GM19372 (cell line): Measurements from ENCODE around the gene CGNL1.

Experiments
- ATAC-seq: cut with Tn5 transposase; IDR thresholded peaks from one replicate; pipeline ENCODE4 v1.9.1; 2021; ENCODE audit warnings: mild to moderate bottlenecking, low read depth, moderate library complexity; ENCODE audit not compliant: unreplicated experiment

Gene CGNL1

GRCh38 chr15:57446393-57446792 is 70.1 kb downstream of the CGNL1 start:
- ATAC-seq, result no peak

DNA sequence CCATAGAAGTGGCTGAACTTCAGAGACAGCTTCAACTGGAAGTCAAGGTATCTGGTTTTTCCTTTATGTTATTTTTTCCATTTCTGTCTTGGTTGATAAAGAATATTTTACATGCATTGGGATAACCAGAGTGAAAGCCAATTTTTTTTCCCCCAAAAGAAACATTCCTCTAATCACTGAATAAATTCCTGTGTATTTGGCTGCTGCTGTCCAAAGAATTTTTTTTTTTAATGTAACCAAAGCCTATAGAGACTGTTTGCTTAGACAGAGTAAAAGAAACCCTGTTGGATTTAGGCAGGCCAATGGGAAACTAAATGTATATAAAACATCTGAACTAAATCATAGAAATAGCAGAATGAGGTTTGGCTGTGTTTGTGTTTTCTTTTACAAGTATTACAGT is 75.2 kb downstream of the CGNL1 start:
- ATAC-seq, result no peak

DNA sequence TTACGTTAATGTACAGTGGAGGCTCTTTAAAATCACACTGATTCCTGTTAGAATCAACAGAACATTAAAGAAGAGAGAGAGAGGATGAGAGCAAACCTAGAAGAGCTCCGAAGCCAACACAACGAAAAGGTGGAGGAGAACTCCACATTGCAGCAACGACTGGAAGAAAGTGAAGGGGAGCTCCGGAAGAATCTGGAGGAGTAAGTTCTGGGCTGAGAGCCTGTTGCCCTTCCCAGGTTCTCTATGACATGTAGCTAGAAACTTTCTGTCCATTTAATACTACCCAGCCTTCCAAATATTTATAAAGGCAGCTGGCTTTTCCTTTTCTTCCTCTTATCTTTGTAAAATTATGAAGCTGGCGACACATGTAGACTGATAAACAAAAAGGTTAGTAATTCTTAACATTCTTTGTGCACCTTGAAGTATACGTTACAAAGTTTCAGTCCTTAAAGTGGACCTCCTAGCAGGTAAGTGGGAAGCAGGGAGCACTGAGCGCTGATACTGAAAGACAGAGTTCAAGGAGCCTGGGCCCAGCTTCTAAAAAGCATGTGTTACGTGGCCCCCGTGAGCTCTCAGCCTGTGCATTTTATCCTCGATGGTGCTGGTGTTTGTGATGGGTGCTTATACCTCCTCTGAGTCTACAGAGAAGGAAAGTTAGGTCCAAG is 75.9 kb downstream of the CGNL1 start:
- ATAC-seq, result no peak

GRCh38 chr15:57455929-57456328 is 79.6 kb downstream of the CGNL1 start:
- no peak for ATAC-seq

DNA sequence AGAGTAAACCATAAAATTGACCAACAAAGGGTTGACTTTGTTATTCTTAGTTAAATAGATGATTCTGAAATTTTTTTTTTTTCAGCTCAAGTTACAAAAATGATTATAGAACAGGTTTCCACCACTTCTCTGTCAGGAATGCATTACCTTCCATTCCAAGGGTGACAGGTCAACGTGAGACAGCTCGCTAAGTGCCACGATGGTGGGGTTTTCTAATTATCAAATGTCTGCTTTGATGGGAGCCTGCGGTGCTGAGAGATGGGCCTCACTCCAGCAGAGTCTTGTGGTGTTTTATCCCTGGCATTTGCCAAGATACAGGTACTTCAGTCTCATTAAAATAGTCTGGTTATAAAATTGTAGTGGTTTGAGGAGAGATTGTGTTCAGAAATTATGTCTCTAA is 80.3 kb downstream of the CGNL1 start:
- ATAC-seq, result no peak

DNA sequence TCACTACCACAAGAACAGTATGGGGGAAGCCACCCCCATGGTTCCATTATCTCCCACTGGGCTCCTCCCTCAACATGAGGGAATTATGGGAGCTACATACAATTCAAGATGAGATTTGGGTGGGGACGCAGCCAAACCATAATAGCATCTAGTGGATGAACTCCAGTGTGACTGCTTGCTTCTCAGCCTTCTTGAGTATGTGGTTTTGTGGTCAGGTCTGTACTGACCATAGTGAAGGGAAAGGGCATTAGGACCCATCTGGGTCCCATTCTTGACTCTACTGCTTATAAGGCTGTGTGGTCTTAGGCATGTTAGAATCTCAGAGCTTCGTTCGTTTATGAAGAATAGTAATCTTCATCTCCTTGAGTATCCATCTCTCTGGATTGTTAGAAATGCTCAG is 81.4 kb downstream of the CGNL1 start:
- ATAC-seq, result no peak

DNA sequence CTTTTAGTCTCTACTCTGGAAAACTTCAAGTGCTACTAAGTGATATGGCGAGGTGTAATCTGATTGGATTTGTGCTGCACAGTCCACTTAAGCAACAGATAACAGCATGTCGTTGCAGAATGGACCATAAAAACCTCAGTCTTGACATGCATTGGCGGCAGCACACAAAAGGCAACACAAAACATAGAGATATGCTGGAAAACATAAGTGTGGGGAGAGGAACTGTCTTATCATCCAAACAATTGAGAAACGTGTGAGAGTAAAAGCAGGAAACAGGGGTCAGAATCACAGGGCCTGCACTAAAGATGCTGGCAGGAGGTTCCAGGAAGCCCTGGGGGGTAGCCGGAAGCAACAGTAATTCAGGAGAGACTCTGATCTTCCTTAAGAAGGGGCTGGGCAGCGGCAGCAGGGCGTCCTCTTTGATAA is 82.1 kb downstream of the CGNL1 start:
- no peak for ATAC-seq

GRCh38 chr15:57460208-57460816 is 84.0 kb downstream of the CGNL1 start:
- no peak for ATAC-seq

DNA sequence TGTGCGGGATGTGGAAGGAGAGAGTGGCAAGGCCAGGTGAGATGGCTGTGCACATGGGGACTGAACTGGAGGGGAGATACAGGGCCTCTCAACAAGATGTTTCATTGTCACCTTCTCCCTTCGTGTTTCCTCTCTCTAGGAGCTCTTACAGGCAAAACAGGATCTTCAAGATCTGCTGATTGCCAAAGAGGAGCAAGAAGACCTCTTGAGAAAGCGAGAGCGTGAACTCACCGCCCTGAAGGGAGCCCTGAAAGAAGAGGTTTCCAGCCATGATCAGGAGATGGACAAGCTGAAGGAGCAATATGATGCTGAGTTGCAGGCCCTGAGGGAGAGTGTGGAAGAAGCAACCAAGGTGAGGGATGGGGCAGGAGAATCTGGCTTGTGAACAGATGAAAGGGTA is 85.2 kb downstream of the CGNL1 start:
- no peak for ATAC-seq

GRCh38 chr15:57462381-57462780 is 86.1 kb downstream of the CGNL1 start:
- ATAC-seq, result no peak

GRCh38 chr15:57463360-57463759 is 87.1 kb downstream of the CGNL1 start:
- ATAC-seq, result no peak

DNA sequence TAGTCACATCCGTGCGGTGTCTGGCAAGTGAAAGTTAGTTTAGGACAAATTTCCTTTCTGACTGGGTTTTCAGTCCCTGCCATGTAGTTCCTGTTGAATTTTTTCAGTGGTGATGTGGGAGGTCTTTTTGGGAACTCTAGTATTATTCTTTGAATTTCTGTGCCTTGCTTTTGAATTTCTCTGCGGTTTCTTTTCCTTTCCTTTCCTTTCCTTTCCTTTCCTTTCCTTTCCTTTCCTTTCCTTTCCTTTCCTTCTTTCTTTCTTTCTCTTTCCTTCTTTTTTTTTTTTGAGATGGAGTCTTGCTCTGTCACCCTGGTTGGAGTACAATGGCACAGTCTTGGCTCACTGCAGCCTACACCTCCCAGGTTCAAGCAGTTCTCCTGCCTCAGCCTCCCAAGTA is 88.2 kb downstream of the CGNL1 start:
- ATAC-seq, result no peak

- no peak for ATAC-seq
Observed at GRCh38 chr15:57468486-57468885, 92.2 kb downstream of the CGNL1 start.

DNA sequence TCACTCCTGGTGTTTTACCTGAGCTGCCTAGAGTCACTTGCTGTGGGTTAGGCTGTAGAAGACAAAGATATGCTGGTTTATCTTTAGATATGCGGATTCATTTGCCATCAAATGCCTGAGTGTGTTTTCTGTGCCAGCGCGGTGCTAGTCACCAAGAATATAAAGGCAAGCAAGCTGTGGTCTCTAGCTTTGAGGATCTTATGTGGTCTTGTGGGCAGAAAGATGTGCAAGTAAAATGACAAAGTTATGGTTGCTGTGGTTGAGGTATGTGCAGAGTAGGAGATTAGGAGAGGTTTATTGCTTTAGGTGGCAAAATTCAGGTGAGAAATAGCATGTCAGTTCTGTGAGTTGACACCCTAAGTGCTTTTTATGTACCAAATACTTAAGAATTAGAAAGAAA is 94.2 kb downstream of the CGNL1 start:
- no peak for ATAC-seq

GRCh38 chr15:57472861-57473260 is 96.6 kb downstream of the CGNL1 start:
- no peak for ATAC-seq

- no peak for ATAC-seq
Observed at GRCh38 chr15:57476533-57476975, 100.2 kb downstream of the CGNL1 start.

- no peak for ATAC-seq
Observed at GRCh38 chr15:57477736-57478522, 101.6 kb downstream of the CGNL1 start.

DNA sequence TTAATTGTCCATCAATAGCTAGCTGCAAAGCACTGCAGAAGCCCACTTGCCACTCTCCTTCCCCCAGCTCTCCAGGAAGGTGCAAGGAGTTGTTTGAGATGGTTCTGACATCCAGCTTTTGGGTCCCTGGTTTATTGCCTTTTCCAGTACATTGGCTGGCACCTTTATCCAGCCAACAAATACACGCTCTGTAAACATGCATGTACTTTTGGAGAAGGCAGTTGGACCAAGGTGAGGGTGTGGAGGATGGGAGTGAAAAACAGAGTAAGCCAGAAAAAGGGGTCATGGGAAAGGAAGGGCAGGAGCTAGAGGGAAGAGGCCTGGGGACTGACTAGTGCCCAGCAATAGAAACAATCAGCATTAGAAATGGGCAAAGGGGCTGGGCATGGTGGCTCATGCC is 102.7 kb downstream of the CGNL1 start:
- ATAC-seq, result no peak

GRCh38 chr15:57481038-57481705 is 104.9 kb downstream of the CGNL1 start:
- ATAC-seq, result no peak

DNA sequence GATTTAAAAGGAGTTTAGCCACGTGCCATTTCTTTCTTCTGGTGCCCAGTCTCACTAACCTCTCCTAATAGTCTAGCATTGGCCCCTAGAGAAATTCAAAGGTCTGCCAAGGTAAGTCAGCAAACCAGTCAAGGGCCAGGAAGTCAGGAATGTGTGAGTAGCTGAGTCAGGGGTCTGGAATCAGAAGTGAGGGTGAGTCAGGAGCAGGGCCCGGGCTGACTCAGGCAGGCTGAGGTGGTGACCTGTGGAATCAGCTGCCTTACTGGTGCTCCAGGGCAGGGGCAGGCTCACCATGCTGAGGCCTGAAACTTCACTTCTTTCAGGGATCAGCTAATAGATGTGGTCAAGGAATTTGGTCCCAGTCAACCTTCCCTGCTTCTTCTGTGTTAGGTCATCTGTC is 109.6 kb downstream of the CGNL1 start:
- ATAC-seq, result no peak

- ATAC-seq, result no peak
Observed at GRCh38 chr15:57486833-57487232, 110.5 kb downstream of the CGNL1 start.
